NT2/D1 (cell line): ENCODE data around the gene ARRB1.

Source experiments
- SUZ12 ChIP-seq: IDR thresholded peaks from 2 replicates; pipeline ENCODE4 v1.6.1; 2011; ENCODE audit not compliant: insufficient read length, insufficient read depth; ENCODE audit errors: extremely low read depth
- YY1 ChIP-seq: IDR thresholded peaks from 2 replicates; pipeline ENCODE4 v1.6.1; 2011; ENCODE audit not compliant: insufficient read length, insufficient read depth
- ZNF274 ChIP-seq: IDR thresholded peaks from 2 replicates; pipeline ENCODE4 v1.6.1; 2011; ENCODE audit warnings: mild to moderate bottlenecking, low read depth, low read length

GRCh38 chr11:75355051-75355450, 3.6 kb upstream of the ARRB1 start:
- TF ChIP-seq ZNF274: no peak
- no peak for TF ChIP-seq YY1
- no peak for TF ChIP-seq SUZ12
